HG02571 (cell line): ENCODE data around the gene TPSD1.
"Not testable (repeated sequence)": the region's sequence is repeated elsewhere in the genome, so short reads cannot be mapped to it uniquely, and the experiment has no call there.

Experiments used
- ATAC-seq: cut with Tn5 transposase; IDR thresholded peaks from one replicate; pipeline ENCODE4 v1.9.1; 2021; ENCODE audit warnings: mild to moderate bottlenecking, moderate library complexity; ENCODE audit not compliant: unreplicated experiment

Gene TPSD1

DNA sequence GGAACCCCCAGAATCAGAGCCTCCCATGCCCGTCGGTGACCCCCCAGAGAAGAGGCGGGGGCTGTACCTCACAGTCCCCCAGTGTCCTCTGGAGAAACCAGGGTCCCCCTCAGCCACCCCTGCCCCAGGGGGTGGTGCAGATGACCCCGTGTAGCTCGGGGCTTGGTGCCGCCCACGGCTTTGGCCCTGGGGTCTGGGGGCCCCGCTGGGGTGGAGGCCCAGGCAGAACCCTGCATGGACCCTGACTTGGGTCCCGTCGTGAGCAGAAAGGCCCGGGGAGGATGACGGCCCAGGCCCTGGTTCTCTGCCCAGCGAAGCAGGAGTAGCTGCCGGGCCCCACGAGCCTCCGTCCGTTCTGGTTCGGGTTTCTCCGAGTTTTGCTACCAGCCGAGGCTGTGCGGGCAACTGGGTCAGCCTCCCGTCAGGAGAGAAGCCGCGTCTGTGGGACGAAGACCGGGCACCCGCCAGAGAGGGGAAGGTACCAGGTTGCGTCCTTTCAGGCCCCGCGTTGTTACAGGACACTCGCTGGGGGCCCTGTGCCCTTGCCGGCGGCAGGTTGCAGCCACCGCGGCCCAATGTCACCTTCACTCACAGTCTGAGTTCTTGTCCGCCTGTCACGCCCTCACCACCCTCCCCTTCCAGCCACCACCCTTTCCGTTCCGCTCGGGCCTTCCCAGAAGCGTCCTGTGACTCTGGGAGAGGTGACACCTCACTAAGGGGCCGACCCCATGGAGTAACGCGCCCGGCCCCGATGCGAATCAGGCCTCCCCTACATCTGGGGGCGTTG, 34.8 kb upstream of the TPSD1 start:
- ATAC-seq: no peak

DNA sequence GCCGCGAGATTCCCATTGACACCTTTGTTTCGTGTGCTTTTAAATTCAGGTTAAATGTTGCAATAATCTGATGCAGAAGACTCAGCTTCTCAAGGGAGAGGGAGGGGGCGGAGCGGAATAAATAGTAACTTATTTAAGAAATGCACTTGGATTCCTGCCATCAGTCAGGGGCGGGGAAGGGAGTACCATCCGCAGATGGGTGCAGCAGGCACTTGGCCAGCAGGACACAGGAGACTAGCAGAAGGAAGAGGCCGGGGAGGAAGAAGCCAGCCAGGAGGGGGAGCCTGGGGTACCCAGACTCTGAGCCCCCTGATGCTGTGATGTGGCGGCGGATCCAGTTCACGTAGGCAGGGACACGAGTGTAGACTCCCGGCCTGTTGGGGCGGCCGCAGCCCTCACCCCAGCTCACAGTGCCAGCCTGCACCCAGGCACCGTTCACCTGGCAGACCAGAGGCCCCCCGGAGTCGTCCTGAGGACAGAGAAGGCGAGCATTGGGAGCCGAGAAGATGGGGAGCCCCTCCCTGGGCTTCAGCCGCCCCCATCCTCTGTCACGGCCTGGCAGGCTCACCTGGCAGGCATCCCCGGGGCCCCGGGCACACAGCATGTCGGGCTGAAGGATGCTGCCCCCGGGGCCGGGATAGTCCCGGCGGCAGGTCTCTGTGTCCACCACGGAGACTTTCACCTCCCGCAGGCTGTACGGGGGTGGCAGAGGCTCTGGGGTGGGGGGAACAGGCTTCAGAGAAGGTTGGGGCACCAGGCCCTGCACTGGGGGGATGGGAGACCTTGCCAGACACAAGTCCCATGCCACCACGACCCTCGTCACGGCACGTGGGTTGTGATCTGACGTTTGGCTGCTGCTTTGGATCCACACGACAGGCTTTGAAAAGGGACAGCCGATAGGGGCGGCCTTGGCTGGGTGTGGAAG, 34.0 kb upstream of the TPSD1 start:
- no peak for ATAC-seq

DNA sequence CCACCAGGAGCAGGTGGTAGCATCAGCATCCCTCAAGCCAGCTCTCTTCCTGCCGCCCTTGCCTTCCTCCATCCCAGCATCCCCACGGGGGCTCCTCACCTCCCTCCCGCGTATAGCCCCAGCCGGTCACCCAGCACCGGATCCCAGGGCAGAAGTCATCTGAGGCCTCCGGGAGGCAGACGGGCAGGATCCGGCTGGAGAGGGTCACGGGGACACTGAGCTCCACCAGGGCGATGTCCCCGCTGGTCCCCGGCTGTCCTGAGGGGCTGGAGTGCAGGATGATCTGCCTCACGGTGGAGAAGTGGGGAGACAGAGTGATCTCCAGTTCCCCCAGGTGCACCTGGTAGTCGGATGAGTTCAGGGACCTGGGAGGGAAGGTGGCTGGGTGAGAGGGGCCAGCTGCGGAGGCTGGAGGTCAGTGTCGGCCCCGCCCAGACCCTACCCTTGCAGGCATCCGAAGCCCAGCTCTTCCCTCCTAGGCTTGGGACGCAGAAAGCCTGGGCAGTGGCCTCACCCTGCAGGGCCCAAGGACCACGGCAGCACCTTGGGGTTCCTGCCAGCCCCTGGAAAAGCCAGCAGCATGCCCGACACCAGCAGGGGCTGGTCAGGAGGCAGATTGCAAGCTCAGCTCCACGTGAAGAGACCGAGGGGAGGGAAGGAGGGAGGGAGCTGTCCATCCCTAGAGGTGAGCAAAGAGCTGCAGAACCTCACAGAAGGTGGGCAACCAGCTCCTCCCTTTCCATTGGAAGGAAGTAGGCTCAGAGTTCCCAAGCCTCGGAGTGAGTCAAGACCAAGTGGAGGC, 33.1 kb upstream of the TPSD1 start:
- no peak for ATAC-seq

DNA sequence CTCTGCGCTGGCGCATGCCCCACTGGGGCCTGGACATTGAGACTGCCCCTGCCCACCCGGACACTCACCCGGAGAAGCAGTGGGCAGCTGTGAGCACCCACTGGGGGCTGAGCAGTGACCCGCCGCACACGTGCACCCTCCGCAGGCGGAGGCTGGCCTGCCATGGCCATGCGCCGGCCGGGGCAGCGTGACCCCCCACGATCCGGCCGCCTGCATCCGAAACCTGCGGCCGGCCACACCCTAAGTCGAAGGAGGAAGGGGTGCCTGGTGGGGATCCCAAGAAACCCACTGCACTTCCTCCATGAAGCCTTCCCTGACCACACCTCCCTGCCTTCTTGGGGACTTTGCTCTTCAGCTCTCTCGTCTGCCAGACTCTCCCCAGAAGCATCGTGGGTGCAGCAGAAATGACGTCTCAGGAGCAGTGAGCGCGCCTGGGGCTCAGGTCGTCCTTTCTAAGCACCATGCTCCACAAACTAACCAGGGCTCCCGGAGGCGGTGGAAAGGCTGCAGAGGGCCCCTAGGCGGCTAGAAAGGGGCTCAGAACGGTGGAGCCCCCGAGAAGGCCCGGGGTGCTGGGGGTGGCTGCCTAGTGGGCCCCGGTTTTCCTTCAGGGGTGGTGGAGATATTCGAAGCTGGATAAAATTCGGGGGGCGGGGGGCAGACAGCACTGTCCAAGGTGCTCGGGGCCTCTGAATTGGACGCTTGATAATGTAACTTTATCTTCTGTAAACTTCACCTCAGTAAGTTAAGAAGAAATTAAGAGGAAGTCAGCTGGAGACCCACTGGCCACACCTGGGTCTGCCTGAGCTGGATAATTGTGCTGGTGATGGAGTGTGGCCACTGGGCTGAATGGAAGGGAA, 32.3 kb upstream of the TPSD1 start:
- no peak for ATAC-seq

DNA sequence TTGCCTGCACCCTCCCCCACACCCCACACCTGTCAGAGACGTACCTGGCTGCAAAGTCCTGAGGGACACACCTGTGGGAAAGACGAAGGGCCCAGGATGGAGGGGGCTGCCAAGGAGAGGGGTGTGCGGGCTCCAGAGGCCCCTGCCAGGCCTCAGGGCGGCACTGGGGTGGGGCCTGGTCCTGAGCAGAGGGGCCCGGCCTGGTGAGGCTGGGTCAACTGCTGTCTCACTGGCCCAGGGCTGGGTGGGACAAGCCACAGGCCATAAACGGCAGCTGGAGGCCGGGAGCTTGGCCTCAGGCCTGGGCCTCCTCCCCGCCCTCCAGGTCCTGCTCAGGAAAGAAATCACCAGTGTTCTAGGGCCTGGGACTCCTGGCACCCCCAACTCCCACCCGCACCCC, 31.3 kb upstream of the TPSD1 start:
- ATAC-seq: no peak

DNA sequence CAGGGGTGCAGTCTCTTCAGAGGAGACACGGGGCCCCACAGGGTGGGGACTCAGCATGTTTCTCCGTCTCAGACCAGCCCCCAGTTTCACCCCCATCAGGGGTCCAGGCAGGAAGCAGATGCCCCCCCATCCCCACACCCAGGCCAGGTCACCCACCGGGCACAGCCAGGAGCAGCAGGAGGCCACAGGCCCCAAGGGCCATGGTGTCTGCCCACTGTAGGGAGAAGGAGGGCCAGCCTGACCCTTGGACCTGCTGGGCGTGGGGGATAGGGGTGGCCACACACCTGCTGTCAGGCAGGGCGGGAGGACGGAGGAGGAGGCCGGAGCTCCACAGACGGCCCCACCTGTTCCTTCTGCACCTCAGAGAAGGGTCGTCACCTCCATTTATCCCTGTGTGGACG, 30.8 kb upstream of the TPSD1 start, which contains the start of gene TPSG1:
Gene TPSG1, minus strand, starts transcription at position 218 of the 401 bp plus-strand sequence. Its CDS starts 16 bp downstream, at position 202.
- no peak for ATAC-seq

DNA sequence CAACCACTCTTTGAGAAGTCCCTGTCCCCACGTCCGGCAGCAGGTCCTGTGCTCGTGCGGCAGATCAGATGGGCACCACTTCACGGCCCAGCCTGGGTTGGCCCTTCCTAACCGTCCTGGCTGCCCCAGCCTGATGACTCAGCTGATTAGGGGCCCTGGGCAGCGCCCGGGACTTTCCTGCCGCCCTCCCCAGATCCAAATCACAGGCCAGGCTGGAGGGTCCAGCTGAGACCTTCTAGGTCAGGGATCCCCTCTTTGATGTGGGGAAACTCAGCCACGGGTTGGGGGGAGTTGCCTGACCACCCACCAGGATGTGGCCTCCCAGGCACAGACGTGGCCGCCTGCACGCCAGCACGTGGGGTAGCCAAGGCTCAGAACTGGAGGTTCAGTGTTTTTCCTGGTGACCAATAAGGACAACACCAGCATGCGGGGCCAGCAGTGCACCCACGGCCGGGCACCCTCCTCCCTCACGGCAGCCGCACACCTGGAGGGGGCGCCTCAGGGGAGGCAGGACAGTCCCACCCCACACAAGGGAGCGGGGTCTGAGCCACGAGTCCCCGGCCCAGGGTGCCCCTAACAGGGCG, 30.0 kb upstream of the TPSD1 start:
- not testable (repeated sequence) for ATAC-seq

DNA sequence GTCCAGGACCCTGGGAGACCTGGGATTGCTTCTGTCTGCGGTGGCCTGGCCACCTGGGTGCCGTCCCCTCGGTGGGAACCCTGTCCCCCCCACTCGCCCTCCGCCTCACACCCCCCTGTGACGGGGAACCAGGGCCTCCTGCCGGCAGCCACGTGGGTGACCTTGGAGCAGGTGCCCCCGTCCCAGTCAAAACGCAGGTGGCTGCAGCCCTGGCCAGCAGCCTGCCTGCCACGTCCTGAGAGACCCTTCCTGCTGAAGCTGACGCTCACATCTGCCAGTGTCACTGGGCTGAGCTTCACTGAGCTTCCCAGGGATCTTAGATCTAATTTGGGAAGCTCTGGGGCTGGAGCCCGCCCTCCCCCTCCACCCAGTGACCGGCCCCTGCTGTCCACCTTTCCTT, 29.2 kb upstream of the TPSD1 start:
- ATAC-seq: not testable (repeated sequence)

DNA sequence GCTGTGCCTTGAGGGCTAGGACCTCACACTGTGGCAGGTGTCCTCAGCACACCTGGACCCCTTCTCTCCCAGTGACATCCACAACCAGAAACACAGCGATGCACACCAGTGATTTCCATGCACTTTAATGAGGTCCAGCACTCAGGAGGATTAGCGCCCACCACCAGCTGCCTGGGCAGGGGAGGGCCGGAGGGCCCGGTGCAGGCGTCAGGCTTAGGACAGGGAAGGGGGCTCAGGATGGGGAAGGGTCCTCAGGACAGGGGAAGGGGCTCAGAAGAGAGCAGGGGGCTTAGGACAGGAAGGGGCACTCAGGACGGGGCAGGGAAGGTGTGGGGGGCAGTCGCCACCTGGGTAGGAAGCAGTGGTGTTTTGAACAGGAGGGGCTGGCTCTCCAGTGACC, 27.6 kb upstream of the TPSD1 start:
- not testable (repeated sequence) for ATAC-seq

DNA sequence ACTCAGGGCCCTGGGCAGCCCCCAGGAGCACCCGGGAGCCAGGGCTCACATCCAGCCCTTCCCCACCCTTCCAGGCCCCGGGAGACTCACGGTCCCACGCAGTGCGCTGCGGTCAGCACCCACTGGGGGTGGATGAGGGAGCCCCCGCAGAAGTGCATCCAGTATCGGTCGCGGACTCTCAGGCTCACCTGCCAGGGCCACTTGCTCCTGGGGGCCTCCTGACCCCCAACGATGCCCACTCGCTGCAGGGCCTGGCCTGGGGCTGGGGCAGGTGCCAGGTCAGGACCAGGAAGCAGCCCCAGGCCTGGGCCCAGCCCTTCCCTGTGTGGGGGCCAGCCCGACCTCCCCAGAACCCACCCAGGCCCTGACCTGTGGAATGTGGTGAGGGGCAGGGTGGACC, 26.4 kb upstream of the TPSD1 start:
- not testable (repeated sequence) for ATAC-seq

DNA sequence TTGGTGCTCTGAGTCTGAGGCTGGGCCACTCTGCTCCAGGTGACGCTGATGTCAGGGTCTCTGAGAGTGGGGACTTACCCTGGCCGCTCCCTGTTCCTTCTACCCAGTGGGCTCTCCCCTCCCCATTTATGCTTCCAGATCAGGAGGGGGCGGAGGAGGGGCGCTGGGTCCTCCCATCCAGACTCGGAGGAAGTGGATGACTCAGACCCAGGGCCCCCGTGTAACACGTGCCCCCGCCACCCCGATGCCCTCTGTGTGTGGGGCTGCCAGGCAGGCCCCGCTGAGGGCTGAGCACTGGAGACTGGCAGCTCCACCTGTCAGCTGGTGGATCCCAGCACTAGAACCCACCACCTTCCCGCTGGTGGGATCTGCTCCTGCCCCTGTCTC, 25.8 kb upstream of the TPSD1 start, which contains the start of gene TPSB2:
Gene TPSB2, minus strand, starts transcription at position 101 of the 387 bp plus-strand sequence. CDS start 233 bp downstream, outside the sequence.
- not testable (repeated sequence) for ATAC-seq

DNA sequence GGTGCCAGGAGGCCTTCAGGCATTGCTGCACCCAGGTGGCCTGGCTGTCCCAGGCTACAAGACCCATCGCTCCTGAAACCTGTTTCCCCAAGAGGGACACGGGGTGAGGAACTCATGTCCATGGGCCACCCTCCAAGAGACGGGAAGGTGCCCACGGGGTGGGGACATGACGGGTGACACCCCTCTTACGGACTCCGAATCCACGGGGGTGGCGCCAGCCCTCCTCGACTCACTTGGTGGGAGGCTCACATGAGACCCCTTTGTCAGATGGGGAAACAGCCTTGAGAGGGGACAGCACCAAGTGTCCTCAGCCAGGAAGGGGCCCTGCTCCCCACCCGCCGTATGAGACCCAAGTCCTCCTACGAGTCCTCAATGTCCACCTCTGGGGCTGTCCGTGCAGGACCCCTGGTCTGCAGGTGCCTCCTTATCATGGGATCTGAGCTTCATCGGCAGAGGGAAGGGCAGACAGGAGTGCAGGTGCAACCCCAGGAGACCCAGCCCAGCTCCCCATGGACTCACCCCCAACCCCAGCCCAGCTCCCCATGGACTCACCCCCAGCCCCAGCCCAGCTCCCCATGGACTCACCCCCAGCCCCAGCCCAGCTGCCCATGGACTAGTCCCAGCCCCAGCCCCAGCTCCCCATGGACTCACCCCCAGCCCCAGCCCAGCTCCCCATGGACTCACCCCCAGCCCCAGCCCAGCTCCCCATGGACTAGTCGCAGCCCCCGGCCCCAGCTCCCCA, 25.2 kb upstream of the TPSD1 start:
- not testable (repeated sequence) for ATAC-seq

DNA sequence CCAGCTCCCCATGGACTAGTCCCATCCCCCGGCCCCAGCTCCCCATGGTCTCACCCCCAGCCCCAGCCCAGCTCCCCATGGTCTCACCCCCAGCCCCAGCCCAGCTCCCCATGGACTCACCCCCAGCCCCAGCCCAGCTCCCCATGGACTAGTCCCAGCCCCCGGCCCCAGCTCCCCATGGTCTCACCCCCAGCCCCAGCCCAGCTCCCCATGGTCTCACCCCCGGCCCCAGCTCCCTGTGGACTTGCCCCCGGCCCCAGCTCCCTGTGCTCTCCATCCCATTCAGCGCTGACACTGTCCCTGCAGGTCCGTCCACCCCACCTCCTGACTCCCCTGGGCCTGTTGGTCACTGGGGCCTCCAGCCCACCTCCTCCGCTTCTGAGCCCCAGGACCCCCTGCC, 24.6 kb upstream of the TPSD1 start:
- not testable (repeated sequence) for ATAC-seq

DNA sequence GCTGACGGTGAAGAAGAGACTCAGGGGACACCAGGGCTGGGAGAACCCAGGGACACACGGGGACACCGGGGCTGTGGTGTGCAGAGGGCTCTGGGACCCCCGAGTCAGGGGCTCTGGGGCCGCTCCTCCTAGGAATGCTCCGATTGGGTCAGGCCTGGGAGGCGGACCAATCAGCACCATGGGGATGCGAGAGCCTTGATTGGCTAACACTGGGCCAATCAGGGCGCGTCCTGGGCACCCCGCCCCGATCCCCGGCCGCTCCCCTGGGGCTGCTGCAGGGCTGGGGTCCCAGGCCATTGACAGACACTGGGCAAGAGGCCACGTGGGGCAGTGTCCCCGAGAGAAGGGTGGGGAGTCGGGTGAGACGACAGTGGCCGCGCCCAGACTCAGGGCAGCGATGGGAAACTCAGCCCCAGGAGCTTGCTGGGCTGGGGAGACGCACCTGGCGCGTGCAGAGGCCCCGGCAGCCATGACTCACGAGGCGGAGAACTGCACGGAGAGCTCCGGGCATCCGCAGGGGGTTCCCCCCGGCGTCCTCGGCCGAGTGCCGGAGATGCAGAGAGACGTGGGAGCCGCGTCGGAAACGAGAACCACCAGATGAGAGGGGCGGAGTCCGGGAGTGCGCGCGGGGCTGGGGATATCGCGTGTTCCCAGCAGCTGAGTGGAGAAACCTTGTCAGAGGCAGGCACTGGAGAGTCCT, 23.7 kb upstream of the TPSD1 start:
- ATAC-seq: not testable (repeated sequence)

DNA sequence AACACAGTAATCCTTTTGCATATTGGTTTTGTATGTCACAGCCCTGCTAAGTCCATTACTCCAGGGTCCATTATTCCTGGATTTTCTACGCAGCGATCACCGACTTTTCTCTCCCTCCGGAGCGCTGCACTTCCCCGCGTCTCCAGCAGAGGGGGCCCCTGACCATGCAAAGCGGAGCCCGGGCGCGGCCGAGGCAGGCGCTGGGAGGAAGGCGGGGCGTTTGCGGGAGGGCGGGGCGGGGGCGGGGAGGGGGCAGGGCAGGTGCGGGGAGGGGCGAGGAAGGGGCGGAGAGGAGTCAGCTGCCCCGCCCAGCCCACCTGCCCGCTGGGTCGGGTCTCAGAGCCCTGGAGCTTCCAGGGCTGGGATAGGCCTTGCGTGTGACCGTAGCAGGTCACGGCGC, 19.2 kb upstream of the TPSD1 start:
- not testable (repeated sequence) for ATAC-seq

DNA sequence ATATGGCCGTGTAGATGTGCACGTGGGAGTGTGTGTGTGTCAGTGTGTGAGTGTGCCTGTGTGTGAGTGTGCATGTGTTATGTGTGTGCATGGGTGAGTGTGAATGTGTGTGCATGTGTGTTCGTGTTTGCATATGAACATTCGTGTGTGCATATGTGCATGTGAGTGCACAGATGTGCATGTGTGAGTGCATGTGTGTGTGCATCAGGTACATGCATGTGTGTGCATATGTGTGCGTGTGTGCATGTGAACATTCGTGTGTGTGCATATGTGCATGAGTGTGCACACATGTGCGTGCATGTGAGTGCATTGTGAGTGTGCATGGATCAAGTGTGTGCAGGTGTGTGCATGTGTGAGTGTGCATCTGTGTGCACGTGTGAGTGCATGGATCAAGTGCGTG, 17.9 kb upstream of the TPSD1 start:
- ATAC-seq: no peak

DNA sequence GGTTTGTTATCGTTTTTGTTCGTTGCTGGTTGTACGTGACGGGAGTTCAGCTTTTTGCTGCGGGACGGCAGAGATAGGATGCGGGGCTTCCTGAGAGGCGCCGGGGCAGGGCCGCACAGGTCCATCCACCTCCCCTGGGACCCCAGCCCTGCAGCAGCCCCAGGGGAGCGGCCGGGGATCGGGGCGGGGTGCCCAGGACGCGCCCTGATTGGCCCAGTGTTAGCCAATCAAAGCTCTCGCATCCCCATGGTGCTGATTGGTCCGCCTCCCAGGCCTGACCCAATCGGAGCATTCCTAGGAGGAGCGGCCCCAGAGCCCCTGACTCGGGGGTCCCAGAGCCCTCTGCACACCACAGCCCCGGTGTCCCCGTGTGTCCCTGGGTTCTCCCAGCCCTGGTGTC, 17.0 kb upstream of the TPSD1 start:
- ATAC-seq: not testable (repeated sequence)

DNA sequence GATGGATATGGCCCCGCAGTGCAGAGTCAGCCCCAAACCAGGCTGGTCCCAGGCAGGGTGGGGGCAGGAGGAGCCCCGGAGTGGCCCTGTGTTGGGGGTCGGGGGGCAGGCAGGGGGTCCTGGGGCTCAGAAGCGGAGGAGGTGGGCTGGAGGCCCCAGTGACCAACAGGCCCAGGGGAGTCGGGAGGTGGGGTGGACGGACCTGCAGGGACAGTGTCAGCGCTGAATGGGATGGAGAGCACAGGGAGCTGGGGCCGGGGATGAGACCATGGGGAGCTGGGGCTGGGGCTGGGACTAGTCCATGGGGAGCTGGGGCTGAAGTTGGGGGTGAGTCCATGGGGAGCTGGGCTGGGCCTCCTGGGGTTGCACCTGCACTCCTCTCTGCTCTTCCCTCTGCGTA, 16.3 kb upstream of the TPSD1 start:
- not testable (repeated sequence) for ATAC-seq
